Naive thymus-derived CD8-positive, alpha-beta T cell (primary cell): Measurements from ENCODE around the gene MON1A. TPM values are rescaled to one million over a fixed set of nuclear protein-coding genes. Genes with fewer than 3 reads are reported as not detected.
A peak's percentile ranks its signal among the peaks of the same experiment; 100 is the strongest.

Source experiments
- ATAC-seq, 2 donors: fragments of 150-1000 bp; cut with Tn5 transposase in 1 of 2; sonication (Bioruptor Pico), chemical (Tn5 transposase) in 1 of 2; 1 replicate in 1 of 2; 2 replicates in 1 of 2; pipeline ENCODE4 v1.10.0; 2021; ENCODE audit warnings: mild to moderate bottlenecking in 2 of 2, moderate library complexity in 2 of 2
- POLR2A ChIA-PET: fragments of 350-600 bp; sonication (Branson Sonifier 250); formaldehyde crosslinking; loops from one replicate; lab custom pipeline; 2021; ENCODE audit warnings: antibody characterized with exemption; lab: Charles Lee
- DNase-seq, 10 donors: peaks; one replicate each; pipeline versions ENCODE4 v3.0.0 to v3.0.0-alpha.2; 2020 to 2022
- H3K27ac Mint-ChIP-seq, 10 donors: one replicate each; pipeline ENCODE4 v1.8.0; 2020 to 2022; ENCODE audit warnings: mild to moderate bottlenecking in 10 of 10, mixed read lengths in 10 of 10, moderate library complexity in 4 of 10, inconsistent platforms in 1 of 10
- H3K27me3 Mint-ChIP-seq, 5 donors: one replicate each; pipeline ENCODE4 v1.8.0; 2021 to 2022; ENCODE audit warnings: mixed read lengths in 5 of 5
- H3K36me3 Mint-ChIP-seq, 3 donors: one replicate each; pipeline ENCODE4 v1.8.0; 2020 to 2022; ENCODE audit warnings: mixed read lengths in 3 of 3, mild to moderate bottlenecking in 2 of 3, inconsistent platforms in 1 of 3
- H3K4me1 Mint-ChIP-seq, 4 donors: one replicate each; pipeline ENCODE4 v1.8.0; 2021 to 2022; ENCODE audit warnings: mixed read lengths in 4 of 4
- H3K4me3 Mint-ChIP-seq, 10 donors: one replicate each; pipeline ENCODE4 v1.8.0; 2020 to 2022; ENCODE audit warnings: mild to moderate bottlenecking in 10 of 10, mixed read lengths in 10 of 10, moderate library complexity in 6 of 10, inconsistent platforms in 1 of 10
- H3K9me3 Mint-ChIP-seq, 9 donors: one replicate each; pipeline ENCODE4 v1.8.0; 2020 to 2022; ENCODE audit warnings: mixed read lengths in 9 of 9, mild to moderate bottlenecking in 3 of 9, inconsistent platforms in 1 of 9, moderate library complexity in 1 of 9
- polyA plus RNA-seq, 3 donors: library from polyadenylated mRNA; unstranded; fragments of 300-500 nt; fragmentation: Illumina TruSeq; gene quantifications; one replicate each; pipeline ENCODE4 v1.2.3, GENCODE V29; 2021
- total RNA-seq, 8 experiments: library from RNA in 2 of 8; stranded (reverse) in 2 of 8; gene quantifications; one replicate each; pipeline ENCODE4 v1.2.3 and lab custom pipeline; 2021 to 2026

Gene MON1A
- total and polyA plus RNA-seq, 5 experiments from 2014 or later: 9.0 to 21.0 (median 12.2) TPM

- DNase-seq: no peak
- Mint-ChIP-seq H3K27ac (peak overlapping the region in 1 of 10 donors; percentile 30), H3K4me1 (peaks cover 0 to 5% (median 4%) of the 10 kb centered on the region in 4 donors), H3K36me3 (no peaks in the 10 kb centered on the region), H3K9me3 (no peaks in the 10 kb centered on the region), H3K27me3 (peaks cover 22 to 71% (median 38%) of the 10 kb centered on the region in 5 donors), H3K4me3 (peak overlapping the region in 1 of 10 donors; percentile 14)
- POLR2A ChIA-PET: interaction anchor here (0.5 kb wide), 1 partner anchor 276 kb away, joined by 4 read pairs; no protein-coding TSS in a partner anchor
- no peak for ATAC-seq
Measured at GRCh38 chr3:49867400-49867799, 62.2 kb downstream of the MON1A start.

- ATAC-seq (no peak), DNase-seq (no peak)
- POLR2A ChIA-PET: no interaction called here
- no peak overlapping the region for H3K4me3 Mint-ChIP-seq
- H3K4me1 Mint-ChIP-seq: peaks cover 0 to 4% (median 3%) of the 10 kb centered on the region in 4 donors
- H3K27ac Mint-ChIP-seq: no peak overlapping the region
- peaks cover 14 to 64% (median 35%) of the 10 kb centered on the region in 5 donors for H3K27me3 Mint-ChIP-seq
- H3K9me3 Mint-ChIP-seq: no peaks in the 10 kb centered on the region
- no peaks in the 10 kb centered on the region for H3K36me3 Mint-ChIP-seq
Measured at GRCh38 chr3:49865198-49865784, 64.3 kb downstream of the MON1A start.

GRCh38 chr3:49864505-49864904 lies 65.1 kb downstream of the MON1A start:
- no peak for ATAC-seq
- no peak for DNase-seq
- Mint-ChIP-seq H3K9me3 (no peaks in the 10 kb centered on the region), H3K4me1 (peaks cover 0 to 4% (median 3%) of the 10 kb centered on the region in 4 donors), H3K36me3 (no peaks in the 10 kb centered on the region), H3K27me3 (peaks cover 13 to 59% (median 35%) of the 10 kb centered on the region in 5 donors), H3K27ac (no peak overlapping the region), H3K4me3 (no peak overlapping the region)
- POLR2A ChIA-PET: no interaction called here

GRCh38 chr3:49859576-49860305 lies 69.9 kb downstream of the MON1A start:
- POLR2A ChIA-PET: no interaction called here
- no peaks in the 10 kb centered on the region for H3K9me3 Mint-ChIP-seq
- no peak for DNase-seq
- no peak for ATAC-seq
- peaks cover 2 to 15% (median 15%) of the 10 kb centered on the region in 4 donors for H3K4me1 Mint-ChIP-seq
- no peaks in the 10 kb centered on the region for H3K36me3 Mint-ChIP-seq
- H3K4me3 Mint-ChIP-seq: no peak overlapping the region
- peaks cover 5 to 21% (median 12%) of the 10 kb centered on the region in 5 donors for H3K27me3 Mint-ChIP-seq
- H3K27ac Mint-ChIP-seq: no peak overlapping the region

Other genes with a start within 250 kb of the MON1A start
- gene MST1, start 240.3 kb downstream of the MON1A start, total RNA-seq: 10 to 100 TPM; 13.3 to 13.7 TPM
- 1 to 10 TPM in 1 of 3 donors, under 1 TPM in 2; 0.29 to 1.1 (median 0.74) TPM for gene MST1, start 240.3 kb downstream of the MON1A start, polyA plus RNA-seq
- 10 to 100 TPM; 66.4 to 70.0 TPM for gene RNF123, start 240.3 kb downstream of the MON1A start, total RNA-seq
- 10 to 100 TPM in 2 of 3 donors, 1 to 10 TPM in 1; 8.8 to 20.4 (median 10.5) TPM for gene RNF123, start 240.3 kb downstream of the MON1A start, polyA plus RNA-seq
- 1 to 10 TPM; 1.0 to 1.1 TPM for gene AMIGO3, start 210.1 kb downstream of the MON1A start, total RNA-seq
- gene AMIGO3, start 210.1 kb downstream of the MON1A start, polyA plus RNA-seq: 1 to 10 TPM; 1.2 to 1.5 (median 1.2) TPM
- gene GMPPB, start 205.9 kb downstream of the MON1A start, total RNA-seq: 10 to 100 TPM; 21.6 to 22.2 TPM
- gene GMPPB, start 205.9 kb downstream of the MON1A start, polyA plus RNA-seq: 10 to 100 TPM in 2 of 3 donors, 1 to 10 TPM in 1; 7.5 to 14.8 (median 12.3) TPM
- 10 to 100 TPM; 49.9 to 53.4 TPM for gene IP6K1, start 143.3 kb downstream of the MON1A start, total RNA-seq
- gene IP6K1, start 143.3 kb downstream of the MON1A start, polyA plus RNA-seq: 10 to 100 TPM; 11.7 to 26.0 (median 17.4) TPM
- gene CDHR4, start 129.9 kb downstream of the MON1A start, total RNA-seq: not detected
- not detected for gene CDHR4, start 129.9 kb downstream of the MON1A start, polyA plus RNA-seq
- 1 to 10 TPM; 1.8 to 4.4 TPM for gene INKA1, start 126.5 kb downstream of the MON1A start, total RNA-seq
- gene INKA1, start 126.5 kb downstream of the MON1A start, polyA plus RNA-seq: 1 to 10 TPM in 1 of 3 donors, under 1 TPM in 2; 0.33 to 3.5 (median 0.44) TPM
- gene UBA7, start 115.9 kb downstream of the MON1A start, total RNA-seq: 100 to 1,000 TPM; 326 to 331 TPM
- 10 to 100 TPM; 30.9 to 43.8 (median 33.5) TPM for gene UBA7, start 115.9 kb downstream of the MON1A start, polyA plus RNA-seq
- gene TRAIP, start 73.2 kb downstream of the MON1A start, total RNA-seq: 1 to 10 TPM; 4.3 to 5.8 TPM
- gene TRAIP, start 73.2 kb downstream of the MON1A start, polyA plus RNA-seq: 1 to 10 TPM; 1.3 to 2.0 (median 1.7) TPM
- not detected for gene CAMKV, start 59.9 kb downstream of the MON1A start, total RNA-seq
- not detected for gene CAMKV, start 59.9 kb downstream of the MON1A start, polyA plus RNA-seq
- gene MST1R, start 25.9 kb downstream of the MON1A start, total RNA-seq: 1 to 10 TPM in 1 of 2 experiments, under 1 TPM in 1; 0.75 to 1.0 TPM
- gene MST1R, start 25.9 kb downstream of the MON1A start, polyA plus RNA-seq: under 1 TPM in 2 of 3 donors, not detected in 1; 0.19 to 0.58 TPM
- gene RBM6, start 10.3 kb upstream of the MON1A start, total RNA-seq: 100 to 1,000 TPM; 189 to 197 TPM
- gene RBM6, start 10.3 kb upstream of the MON1A start, polyA plus RNA-seq: 10 to 100 TPM; 29.9 to 46.5 (median 31.7) TPM
- 100 to 1,000 TPM; 387 to 402 TPM for gene RBM5, start 159.1 kb upstream of the MON1A start, total RNA-seq
- gene RBM5, start 159.1 kb upstream of the MON1A start, polyA plus RNA-seq: 10 to 100 TPM; 19.7 to 46.1 (median 35.0) TPM
- not detected for gene SEMA3F, start 225.5 kb upstream of the MON1A start, total RNA-seq
- gene SEMA3F, start 225.5 kb upstream of the MON1A start, polyA plus RNA-seq: not detected